PC-3 (cell line): Measurements from ENCODE around the gene EVI2A.

Experiments
- EZH2 ChIP-seq: fragments of 300-600 bp; sonication (generic); IDR thresholded peaks from one replicate; pipeline ENCODE4 v1.6.1; 2017; ENCODE audit warnings: antibody characterized with exemption, mild to moderate bottlenecking, low read length; ENCODE audit not compliant: unreplicated experiment
- TF ChIP-seq, protein P1 (sequence below): fragments of 300-600 bp; sonication (generic); conservative IDR thresholded peaks from 2 replicates; pipeline ENCODE4 v1.5.1; 2017; ENCODE audit warnings: antibody characterized with exemption, low read depth, mild to moderate bottlenecking, low read length

DNA sequence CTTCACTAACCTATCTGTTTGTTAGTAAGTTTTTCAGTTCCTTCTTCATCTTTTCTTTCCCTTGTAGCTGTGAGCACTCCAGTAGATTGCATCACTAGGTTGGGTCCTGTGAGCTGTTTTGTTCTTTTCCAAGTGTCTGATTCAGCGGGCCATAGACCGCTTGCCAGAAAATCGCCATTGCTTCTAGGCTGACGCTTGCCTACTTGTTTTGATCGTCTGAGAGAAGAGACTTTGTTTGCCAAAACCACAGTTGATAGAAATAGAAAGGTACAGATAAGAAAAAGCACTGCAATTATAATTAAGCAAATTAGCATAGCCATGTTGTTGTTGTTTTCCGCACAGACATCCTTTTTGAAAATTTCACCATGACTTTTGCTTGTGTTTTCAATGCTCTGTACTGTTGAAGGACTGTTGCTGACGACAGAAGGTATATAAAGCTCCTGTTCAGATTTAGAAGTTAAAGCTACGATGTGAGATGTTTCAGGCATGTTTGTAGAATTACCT is 3.1 kb downstream of the EVI2A start:
- TF ChIP-seq, protein P1, sequence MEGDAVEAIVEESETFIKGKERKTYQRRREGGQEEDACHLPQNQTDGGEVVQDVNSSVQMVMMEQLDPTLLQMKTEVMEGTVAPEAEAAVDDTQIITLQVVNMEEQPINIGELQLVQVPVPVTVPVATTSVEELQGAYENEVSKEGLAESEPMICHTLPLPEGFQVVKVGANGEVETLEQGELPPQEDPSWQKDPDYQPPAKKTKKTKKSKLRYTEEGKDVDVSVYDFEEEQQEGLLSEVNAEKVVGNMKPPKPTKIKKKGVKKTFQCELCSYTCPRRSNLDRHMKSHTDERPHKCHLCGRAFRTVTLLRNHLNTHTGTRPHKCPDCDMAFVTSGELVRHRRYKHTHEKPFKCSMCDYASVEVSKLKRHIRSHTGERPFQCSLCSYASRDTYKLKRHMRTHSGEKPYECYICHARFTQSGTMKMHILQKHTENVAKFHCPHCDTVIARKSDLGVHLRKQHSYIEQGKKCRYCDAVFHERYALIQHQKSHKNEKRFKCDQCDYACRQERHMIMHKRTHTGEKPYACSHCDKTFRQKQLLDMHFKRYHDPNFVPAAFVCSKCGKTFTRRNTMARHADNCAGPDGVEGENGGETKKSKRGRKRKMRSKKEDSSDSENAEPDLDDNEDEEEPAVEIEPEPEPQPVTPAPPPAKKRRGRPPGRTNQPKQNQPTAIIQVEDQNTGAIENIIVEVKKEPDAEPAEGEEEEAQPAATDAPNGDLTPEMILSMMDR: no peak
- no peak for TF ChIP-seq EZH2
